GM21576 (cell line): ENCODE data around the gene SLC44A5.
"Not testable (repeated sequence)": the region's sequence is repeated elsewhere in the genome, so short reads cannot be mapped to it uniquely, and the experiment has no call there.

ENCODE experiments used
- ATAC-seq: cut with Tn5 transposase; IDR thresholded peaks from one replicate; pipeline ENCODE4 v1.9.1; 2021; ENCODE audit warnings: mild to moderate bottlenecking, moderate library complexity; ENCODE audit not compliant: unreplicated experiment

SLC44A5 gene

DNA sequence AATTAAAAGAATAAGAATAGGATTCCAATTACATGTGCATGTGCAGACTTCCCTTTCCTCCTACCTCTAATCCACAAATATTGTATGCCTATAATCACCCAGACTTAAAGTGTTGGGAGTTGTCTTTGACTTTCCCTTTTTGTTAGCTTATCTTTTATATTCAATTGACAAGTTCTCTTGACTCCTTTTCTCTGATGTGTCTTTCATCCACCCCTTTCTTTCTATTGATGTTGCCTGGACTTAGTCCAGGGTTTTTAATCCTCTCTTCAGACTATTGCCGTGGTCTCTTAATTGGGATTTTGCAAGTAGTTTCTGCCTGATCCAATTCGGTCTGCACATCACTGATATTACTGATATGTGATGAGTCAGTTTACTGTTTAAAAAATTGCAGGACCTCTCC is 305.9 kb downstream of the SLC44A5 start:
- ATAC-seq: no peak

DNA sequence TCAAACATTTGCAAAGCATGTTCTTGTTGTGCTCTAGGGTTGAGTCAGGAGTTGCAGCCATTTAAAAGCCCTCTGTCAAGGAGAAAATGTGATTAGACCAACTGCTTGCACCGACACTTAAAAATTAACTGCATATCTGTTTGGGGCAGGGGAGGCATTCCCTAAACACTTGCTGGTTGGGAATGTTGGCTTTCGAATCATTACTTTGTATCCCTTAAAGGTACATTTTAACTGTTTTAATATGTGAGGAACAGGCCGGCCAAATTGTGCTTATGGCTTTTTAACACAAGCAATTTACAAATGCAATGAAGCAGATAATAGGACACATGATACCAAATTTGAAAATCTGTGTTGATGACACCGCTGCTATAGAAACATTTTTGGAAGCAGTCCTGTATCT is 317.6 kb downstream of the SLC44A5 start:
- no peak for ATAC-seq

DNA sequence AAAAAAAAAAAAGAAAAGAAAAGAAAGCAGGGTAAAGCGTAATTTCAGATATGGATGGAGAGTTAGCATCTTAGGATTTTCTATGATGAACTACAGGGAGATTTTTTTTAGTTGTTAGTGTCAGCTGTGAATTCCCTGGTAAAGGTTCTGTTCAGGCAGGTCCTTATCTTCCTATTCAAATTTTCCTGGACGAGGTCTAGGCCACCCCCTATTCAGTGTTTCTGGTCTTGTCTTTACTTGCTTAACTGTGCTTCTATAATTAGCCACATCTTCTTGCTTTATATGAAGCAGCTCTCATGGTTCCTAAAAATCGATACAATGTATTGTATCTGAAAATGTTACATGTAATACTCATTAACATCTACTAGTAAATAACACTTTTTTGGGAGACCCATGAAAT is 318.9 kb downstream of the SLC44A5 start:
- no peak for ATAC-seq

DNA sequence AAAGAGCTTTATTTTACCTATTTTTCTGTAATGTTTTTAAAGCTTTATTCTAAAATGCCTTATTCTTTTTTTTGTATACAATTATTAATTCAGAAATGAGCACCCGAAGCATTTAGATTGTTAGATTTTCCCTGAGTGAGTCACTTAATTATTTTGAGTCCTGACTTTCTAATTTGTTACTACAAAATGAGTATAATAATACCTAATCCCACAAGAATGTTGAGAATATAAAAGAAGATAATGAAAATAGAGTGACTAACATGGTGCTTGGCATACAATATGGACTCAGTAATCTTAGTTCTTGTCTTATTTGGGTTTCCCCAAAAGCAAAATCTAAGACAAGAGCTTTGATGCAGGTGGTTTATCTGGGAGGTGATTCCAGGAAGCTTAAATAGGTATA is 334.5 kb downstream of the SLC44A5 start:
- no peak for ATAC-seq

DNA sequence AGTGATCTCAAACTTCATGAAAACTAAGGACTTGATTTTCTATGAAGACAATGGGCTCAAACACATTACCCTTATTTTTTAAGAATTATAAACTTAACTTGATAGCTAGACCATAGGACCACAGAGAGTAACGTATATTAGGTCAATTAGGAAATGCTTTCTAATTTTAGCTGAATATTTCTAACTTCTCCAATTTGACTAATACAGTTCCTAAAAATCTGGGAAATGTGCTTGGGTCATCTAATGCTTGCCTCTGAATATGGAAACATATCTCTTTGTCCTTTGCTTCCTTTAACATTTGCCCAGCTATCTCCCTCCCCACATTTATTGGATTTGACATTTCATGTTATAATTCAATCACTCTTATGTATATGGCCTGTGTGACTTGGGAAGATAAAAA is 335.3 kb downstream of the SLC44A5 start:
- ATAC-seq: no peak

DNA sequence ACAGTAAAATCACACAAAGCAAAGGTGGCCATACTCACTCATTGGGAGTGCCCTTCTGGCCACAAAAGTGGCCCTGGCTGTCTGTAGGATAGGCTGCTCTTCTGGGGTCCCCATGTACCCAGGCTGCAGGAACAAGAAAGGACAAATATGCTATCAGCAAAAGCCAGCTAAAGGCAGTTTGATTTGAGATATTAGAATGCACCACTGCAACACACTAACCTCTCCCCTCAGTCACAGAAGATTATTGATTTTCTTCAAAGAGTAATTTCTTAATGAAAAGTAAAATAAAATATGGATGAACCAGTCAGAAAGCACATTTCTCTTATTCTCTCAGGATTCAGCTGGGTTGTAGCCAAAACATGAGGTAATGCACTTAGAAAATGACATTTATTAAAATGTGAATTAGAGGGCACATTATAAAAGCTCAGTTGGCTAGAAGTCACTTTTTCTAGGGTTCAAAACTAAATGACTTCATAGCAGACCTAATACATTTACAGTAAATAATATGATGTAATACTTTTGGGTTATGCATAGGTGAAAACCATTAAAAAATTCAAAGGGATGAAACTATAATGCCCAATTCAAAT is 335.9 kb downstream of the SLC44A5 start:
- no peak for ATAC-seq

DNA sequence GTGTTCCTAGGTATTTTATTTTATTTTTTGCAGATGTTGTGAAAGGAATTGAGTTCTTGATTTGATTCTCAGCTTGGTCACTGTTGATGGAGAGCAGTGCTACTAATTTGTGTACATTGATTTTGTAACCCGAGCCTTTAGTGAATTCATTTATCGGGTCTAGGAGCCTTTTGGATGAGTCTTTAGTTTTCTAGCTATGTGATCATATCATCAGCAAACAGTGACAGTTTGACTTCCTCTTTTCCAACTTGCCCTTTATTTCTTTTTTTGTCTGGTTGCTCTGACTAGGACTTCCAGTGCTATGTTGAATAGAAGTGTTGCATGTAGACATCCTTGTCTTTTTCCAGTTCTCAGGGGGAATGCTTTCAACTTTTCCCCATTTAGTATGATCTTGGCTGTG is 337.8 kb downstream of the SLC44A5 start:
- ATAC-seq: no peak

DNA sequence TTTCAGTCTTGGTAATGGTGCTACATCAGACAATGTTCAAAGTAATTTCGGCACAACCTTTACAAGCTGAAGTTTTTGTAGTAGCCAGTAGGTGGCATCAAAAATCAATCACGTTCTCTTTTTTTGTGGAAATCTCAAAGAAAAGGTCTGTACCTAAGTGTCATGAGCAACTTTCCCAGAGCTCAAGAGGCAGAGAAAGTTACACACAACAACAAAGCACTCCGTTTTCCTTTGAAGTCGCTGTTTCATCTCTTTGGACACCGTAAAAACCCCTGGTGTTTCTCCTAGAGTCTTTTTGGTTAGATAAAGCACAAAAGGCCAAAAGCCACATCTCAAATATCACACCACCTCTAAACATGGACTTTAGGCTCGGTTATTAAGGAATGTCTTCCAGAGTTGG is 345.1 kb downstream of the SLC44A5 start:
- peak; percentile 79 for ATAC-seq

DNA sequence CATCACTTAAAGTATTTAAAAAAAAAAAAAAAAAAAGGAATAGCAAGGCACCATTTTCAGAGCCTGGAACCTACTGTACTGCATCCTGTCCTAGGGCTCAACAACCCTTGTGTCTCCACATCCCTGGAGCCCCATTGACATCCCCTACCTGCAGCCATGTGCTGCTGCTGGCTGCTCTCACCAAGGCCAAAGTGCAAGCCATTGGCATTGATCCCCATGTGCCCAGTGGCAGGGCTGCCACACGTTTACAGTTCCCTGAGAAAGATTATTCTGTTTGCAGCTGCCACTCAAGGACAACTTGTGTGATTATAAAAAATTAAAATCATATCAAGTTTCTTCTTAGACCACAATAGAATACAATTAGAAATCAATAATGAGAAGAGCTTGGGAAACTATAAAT is 346.8 kb downstream of the SLC44A5 start:
- ATAC-seq: no peak

DNA sequence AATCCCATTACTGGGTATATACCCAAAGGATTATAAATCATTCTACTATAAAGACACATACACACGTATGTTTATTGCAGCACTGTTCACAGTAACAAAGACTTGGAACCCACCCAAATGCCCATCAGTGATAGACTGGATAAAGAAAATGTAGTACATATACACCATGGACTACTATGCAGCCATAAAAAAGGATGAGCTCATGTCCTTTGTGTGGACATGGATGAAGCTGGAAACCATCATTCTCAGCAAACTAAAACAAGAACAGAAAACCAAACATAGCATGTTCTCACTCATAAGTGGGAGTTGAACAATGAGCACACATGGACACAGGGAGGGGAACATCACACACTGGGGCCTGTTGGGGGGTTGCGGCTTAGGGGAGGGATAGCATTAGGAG is 347.3 kb downstream of the SLC44A5 start:
- not testable (repeated sequence) for ATAC-seq

DNA sequence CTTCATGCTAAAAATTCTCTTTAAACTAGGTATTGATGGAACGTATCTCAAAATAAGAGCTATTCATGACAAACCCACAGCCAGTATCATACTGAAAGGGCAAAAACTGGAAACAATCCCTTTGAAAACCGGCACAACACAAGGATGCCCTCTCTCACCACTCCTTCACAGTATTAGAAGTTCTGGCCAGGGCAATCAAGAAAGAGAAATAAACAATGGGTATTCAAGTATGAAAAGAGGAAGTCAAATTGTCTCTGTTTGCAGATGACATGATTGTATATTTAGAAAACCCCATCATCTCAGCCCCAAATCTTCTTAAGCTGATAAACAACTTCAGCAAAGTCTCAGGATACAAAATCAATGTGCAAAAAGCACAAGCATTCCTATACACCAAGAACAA is 349.0 kb downstream of the SLC44A5 start:
- not testable (repeated sequence) for ATAC-seq

DNA sequence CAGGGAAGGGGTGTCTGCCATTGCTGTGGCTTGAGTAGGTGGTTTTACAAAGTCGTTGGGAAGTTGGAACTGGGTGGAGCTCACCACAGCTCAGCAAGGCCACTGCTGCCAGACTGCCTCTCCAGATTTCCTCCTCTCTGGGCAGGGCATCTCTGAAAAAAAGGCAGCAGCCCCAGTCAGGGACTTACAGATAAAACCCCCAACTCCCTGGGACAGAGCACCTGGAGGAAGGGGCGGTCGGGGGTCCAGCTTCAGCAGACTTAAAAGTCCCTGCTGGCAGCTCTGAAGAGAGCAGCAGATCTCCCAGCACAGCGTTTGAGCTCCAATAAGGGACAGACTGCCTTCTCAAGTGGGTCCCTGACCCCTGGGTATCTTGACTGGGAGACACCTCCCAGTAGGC is 352.6 kb downstream of the SLC44A5 start:
- no peak for ATAC-seq

DNA sequence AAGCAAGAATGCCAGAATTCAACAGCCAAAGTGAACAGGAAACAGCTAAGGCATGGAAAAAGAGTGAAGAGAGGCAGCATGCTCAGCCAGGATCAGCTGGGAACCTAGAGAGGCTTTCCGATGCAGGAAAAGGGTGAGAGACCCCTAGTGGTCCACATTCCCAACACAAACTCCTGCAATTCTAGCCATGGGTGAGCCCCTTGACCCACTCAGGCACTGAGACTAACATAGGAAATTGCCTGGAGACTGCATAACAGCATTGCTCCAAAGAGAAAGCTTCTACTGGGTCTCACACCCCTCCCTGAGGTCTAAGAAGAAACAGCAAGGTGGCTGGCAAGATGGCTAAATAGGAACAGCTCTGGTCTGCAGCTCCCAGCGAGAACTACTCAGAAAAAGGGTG is 353.5 kb downstream of the SLC44A5 start:
- no peak for ATAC-seq

DNA sequence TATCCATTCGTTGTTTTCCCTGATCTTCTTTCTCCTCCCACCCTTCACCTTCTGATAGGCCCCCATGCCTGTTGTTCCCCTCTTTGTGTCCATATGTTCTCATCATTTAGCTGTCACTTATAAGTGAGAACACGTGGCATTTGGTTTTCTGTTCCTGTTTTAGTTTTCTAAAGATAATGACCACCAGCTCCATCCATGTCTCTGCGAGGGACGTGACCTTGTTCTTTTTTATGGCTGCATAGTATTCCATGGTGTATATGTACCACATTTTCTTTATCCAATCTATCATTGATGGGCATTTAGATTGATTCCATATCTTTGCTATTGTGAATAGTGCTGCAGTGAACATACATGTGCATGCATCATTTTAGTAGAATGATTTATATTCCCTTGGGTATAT is 360.8 kb downstream of the SLC44A5 start:
- not testable (repeated sequence) for ATAC-seq

DNA sequence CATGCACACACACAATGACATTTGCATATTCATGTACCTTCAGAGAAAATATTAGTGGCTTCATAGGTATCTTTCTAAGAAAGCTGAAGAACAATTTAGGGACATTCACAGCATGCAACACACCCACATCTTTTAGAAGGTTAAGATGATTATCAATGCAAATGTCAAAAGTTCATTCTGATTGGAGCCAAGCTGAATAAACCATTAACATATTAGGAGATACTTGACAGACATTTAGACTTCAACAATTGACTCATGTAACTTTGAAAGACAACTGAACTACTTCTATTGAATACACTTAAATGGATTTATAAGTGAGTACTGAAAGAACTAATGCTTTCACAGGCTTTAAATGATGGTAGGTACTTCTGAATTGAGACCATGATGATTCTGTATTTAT is 365.7 kb downstream of the SLC44A5 start:
- ATAC-seq: no peak

DNA sequence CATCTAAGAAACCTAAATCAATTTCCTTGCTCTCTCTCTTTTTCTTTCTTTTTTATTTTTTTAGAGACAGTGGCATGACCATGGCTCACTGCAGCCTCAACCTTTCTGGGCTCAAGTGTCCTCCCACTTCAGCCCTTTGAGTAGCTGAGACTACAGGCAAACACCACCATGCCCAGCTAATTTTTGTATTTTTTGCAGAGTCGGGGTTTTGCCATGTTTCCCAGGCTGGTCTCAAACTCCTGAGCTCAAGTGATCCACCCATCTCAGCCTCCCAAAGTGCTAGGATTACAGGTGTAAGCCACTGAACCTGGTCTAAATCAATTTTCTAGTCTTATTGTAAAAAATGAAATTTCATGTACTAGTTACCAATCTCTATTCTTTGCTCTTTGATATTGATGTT is 367.8 kb downstream of the SLC44A5 start:
- ATAC-seq: no peak

DNA sequence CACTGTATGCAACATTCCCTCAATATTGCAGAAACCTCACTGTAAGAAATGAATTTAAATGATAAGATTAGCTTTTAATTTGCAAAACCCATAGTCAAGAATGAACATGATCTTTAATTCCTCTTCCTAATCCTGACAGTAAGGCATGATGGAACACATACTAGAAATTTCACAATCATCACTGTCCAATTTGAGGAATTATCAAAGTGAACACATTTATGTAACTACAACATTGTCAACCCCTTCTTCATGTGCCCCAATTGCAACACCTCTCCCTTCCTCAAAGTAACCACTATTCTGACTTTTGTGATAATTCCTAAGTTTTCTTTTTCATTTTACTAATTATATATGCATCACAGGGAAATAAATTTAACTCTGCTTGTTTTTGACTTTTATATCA is 373.6 kb downstream of the SLC44A5 start:
- no peak for ATAC-seq

DNA sequence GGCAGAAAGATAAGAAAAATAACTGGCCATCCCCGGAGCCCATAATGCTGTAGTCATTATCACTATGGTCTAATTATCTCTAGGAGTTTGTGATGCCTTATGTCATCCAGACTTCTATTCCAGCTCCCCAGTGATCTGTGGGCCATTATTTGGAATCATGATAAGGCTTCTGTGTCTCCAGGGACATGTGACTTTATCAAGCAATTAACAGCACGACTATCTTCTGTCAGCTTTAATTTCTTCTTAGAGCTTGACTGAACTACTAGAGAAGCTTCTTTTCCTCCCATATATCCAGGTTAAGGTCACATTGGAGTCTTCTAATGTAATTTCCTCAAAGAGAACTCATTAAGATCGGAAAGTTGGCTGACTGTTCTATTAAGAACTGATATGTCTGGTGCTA is 376.4 kb downstream of the SLC44A5 start:
- ATAC-seq: no peak

DNA sequence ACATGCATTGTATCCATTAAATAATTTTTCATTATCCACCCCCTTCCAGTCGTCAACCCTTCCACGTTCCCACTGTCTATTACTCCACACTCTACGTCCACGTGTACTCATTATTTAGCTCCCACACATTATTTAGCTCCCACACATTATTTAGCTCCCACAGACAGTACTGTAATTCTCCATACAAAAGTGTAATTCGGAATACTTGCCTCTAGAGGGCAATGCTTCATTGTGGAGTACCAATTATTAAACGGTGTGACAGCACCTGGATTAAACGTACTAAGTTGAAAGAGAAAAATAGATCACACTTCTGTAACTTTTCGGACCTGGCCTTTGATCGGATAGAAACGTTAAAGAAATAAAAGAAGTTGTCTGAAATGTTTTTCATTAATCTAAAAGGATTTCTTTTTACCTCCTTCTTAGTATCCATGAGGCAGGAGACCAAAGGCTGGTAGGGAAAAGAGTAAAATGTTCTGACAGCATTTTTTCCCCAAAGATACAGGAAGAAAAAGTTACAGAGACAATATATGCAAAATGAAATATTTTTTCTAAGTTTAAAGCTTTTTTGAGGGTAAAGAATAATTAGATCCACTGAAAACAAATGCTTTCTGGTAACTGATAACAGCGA is 377.5 kb downstream of the SLC44A5 start:
- ATAC-seq: peak; percentile 95

DNA sequence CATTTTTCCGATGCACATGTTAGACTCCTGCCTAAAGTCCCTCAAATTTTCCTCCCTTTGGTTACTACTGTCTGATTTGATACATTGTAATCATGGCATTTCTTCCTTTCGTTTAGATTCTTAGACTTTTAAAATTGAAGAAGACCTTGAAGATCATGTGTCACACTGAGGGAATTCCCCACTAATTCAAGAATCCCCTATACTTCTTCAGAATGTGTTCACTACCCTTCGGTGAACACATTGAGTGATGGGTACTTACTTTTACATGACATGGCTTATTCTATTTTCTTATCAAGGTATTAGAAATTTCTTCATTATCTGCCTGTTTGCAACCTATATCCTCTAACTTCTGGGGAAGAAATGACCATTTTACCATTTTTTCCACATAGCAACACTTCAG is 390.8 kb downstream of the SLC44A5 start:
- no peak for ATAC-seq

DNA sequence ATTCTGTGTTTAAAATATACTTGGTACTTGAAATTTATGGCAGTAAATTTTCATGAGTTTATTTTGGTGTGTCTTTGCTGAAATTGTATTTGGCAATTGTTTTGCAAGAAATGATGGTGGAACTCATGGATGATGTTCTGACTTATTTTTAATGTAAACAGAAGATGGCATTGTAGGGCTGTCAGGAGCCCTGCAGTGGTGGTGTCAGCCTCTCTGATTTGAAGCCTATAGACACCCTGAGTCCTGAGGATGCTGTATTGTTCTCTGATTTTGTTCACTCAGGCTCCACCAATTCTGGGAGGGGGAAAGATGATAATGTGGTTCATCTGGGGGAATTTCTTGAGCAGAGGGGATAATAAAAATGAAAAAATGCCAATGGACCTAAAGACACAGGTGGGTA is 396.9 kb downstream of the SLC44A5 start:
- ATAC-seq: no peak

DNA sequence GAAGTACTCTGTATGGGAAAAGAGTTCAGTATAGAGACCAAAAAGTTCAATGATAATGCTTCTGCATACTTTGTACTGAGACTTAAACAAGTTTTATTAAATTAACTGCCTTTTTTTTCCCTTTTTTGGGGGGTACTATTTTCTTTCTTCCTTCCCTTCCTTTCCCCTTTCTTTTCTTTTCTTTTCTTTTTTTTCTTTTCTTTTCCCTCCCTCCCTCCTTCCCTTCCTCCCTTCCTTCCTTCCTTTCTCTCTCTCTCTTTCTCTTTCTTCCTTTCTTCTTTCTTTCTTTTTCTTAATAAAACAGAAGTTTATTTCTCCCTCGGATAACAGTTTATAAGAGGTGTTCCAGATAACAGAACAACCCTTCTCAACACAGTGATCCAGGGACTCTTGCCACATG is 399.3 kb downstream of the SLC44A5 start:
- ATAC-seq: no peak

DNA sequence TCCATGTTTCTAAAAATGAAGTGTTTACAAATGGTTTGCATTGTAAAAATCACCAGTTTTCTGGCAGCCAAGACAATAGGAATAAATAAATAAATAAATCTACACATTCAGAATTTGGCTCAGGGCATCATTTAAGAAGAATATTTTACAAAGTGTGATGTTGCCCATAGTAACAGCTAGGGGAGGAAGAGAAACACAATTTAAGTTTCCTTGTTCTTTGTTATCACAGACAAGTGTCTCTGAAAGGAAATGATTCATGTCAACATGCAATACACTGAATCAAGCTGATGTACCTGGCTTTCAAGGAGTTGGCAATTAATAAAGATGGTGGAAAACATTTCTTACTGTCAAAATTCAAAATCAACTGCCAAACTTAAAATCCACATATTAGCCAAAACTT is 402.1 kb downstream of the SLC44A5 start:
- ATAC-seq: no peak
